ENCODE data around the gene ITPR2. TPM values are rescaled to one million over a fixed set of nuclear protein-coding genes. Genes with fewer than 3 reads are reported as not detected.

ITPR2 gene
- total and polyA plus RNA-seq, 2 of the 8 experiments (the other 6 are each of a cell fraction or from before 2014, with no cell fraction given), result 4.1 to 48.3 TPM

DNA sequence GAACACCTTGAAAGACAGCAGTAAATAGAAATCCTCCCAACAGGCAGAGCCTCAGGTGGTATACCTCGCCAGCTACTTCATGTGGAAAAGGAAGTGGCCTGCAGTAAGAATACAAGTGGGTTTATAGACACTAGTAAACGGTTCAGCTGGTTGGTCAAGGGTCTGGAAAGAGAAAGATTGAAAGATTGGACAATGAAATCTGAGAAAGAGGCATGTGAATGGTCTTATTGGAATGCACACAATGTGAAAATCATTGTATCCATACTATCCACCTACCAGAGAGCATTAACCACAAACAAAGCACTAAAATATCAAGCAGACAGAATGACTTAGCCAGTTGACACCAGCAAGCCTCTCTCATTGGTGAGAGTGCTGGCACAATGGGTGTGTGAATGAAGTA is 539.4 kb downstream of the ITPR2 start:
- H2BK5ac ChIP-seq (ENCODE audit: low read depth, low read length), result no peak overlapping the region
- H2BK120ac ChIP-seq (replicated peaks; ENCODE audit: low read depth, low read length), result no peak overlapping the region
- no peaks in the 10 kb centered on the region; a peak in 1 of 7 replicates for H3K27me3 ChIP-seq (replicated peaks in 1 of 4; ENCODE audit: control insufficient read depth in 3 of 4, extremely low read depth in 1 of 4, insufficient read depth in 3 of 4, low read length in 3 of 4)
- WGBS, 2 experiments (ENCODE audit: extremely low coverage in 1 of 2, insufficient coverage in 1 of 2, insufficient read length in 1 of 2, insufficient replicate concordance in 2 of 2, low coverage in 1 of 2, low lambda C conversion rate in 2 of 2, missing lambda C conversion rate in 1 of 2), result 83% methylated on average over 2 of the region's 2 CpGs; no CpG with 5 or more reads in 1 of the 2 experiments
- H3K14ac ChIP-seq (ENCODE audit: insufficient read length), result no peak overlapping the region
- H2AK5ac ChIP-seq (ENCODE audit: low read depth, low read length), result no peak overlapping the region
- no peaks in the 10 kb centered on the region for H3K36me3 ChIP-seq (ENCODE audit: control insufficient read depth in 2 of 4, insufficient read depth in 4 of 4, low read length in 3 of 4)
- H3K4me2 ChIP-seq (ENCODE audit: insufficient read depth in 1 of 2, low read depth in 2 of 2, low read length in 2 of 2), result no peak overlapping the region
- ChIA-PET POLR2A (ENCODE audit: partially characterized antibody) (interaction anchor here (0.6 kb wide), 1 partner anchor 253 kb away, joined by 3 read pairs; no protein-coding TSS in a partner anchor), CTCF (ENCODE audit: partially characterized antibody) (interaction anchor here (0.8 kb wide), 1 partner anchor 13 kb away, joined by 3 read pairs; no protein-coding TSS in a partner anchor)
- no peak overlapping the region for H4K91ac ChIP-seq (replicated peaks; ENCODE audit: insufficient read length, low read length)
- H4K20me1 ChIP-seq (replicated peaks in 1 of 2; ENCODE audit: control insufficient read depth in 1 of 2, insufficient read depth in 2 of 2, low read length in 2 of 2), result no peaks in the 10 kb centered on the region
- no peaks in the 10 kb centered on the region for H3K79me1 ChIP-seq (ENCODE audit: low read depth, low read length)
- no peak overlapping the region for H2BK12ac ChIP-seq (ENCODE audit: low read depth, low read length)
- H3K9ac ChIP-seq (replicated peaks in 1 of 4; ENCODE audit: extremely low read depth in 1 of 4, low read depth in 3 of 4, low read length in 3 of 4), result no peak overlapping the region
- H3K18ac ChIP-seq (ENCODE audit: extremely low read depth, low read length), result no peak overlapping the region
- no peak overlapping the region for H3K4ac ChIP-seq (replicated peaks; ENCODE audit: insufficient read length, low read depth, low read length)
- no peak overlapping the region for H3K27ac ChIP-seq (ENCODE audit: low read depth, low read length)
- no peak overlapping the region for H4K8ac ChIP-seq (ENCODE audit: extremely low read depth, insufficient read depth, low read length)
- H2BK15ac ChIP-seq (ENCODE audit: low read length), result no peak overlapping the region
- no peaks in the 10 kb centered on the region for H3K79me2 ChIP-seq (ENCODE audit: control insufficient read depth in 1 of 2, insufficient read depth in 2 of 2, low read length in 2 of 2)
- H4K5ac ChIP-seq (ENCODE audit: insufficient read length, low read depth, low read length), result no peak overlapping the region
- H3K4me3 ChIP-seq (ENCODE audit: extremely low read depth in 1 of 4, insufficient read depth in 2 of 4, low read depth in 3 of 4, low read length in 4 of 4), result no peak overlapping the region
- FAIRE-seq, result no peak
- no peaks in the 10 kb centered on the region for H3K4me1 ChIP-seq (replicated peaks in 1 of 4; ENCODE audit: control insufficient read depth in 3 of 4, insufficient read depth in 4 of 4, low read length in 3 of 4)
- no peaks in the 10 kb centered on the region for H3K23me2 ChIP-seq (ENCODE audit: low read depth, low read length)
- H3K23ac ChIP-seq (ENCODE audit: insufficient read length), result no peak overlapping the region
- H3K56ac ChIP-seq (replicated peaks; ENCODE audit: insufficient read length, low read depth, low read length), result no peak overlapping the region
- no peak overlapping the region for H2BK20ac ChIP-seq (ENCODE audit: low read length)
- H3K9me3 ChIP-seq (ENCODE audit: insufficient read depth in 2 of 2, low read depth in 1 of 2, low read length in 1 of 2), result no peaks in the 10 kb centered on the region
- no peak overlapping the region for H2AFZ ChIP-seq (ENCODE audit: low read length)
- no peak for DNase-seq (ENCODE audit: low read depth in 1 of 2, low spot score in 2 of 2)
- TF ChIP-seq KDM5A (IDR thresholded peaks at IDR 0.05; ENCODE audit: low read length), result no peak
- TF ChIP-seq CHD2 (IDR thresholded peaks at IDR 0.05; ENCODE audit: low read length), result no peak
- no peak for TF ChIP-seq FOSL1 (IDR thresholded peaks at IDR 0.05; ENCODE audit: insufficient read depth, low read depth, low read length)
- no peak for TF ChIP-seq KDM1A (IDR thresholded peaks at IDR 0.05; ENCODE audit: borderline replicate concordance, low read length)
- no peak for TF ChIP-seq POU5F1 (IDR thresholded peaks at IDR 0.05; ENCODE audit: low read depth, low read length)
- no peak for TF ChIP-seq TAF7 (optimal IDR thresholded peaks at IDR 0.05; ENCODE audit: borderline replicate concordance, low read depth, low read length)
- TF ChIP-seq POLR2AphosphoS5 (IDR thresholded peaks at IDR 0.05; ENCODE audit: low read depth, low read length), result no peak
- TF ChIP-seq RFX5 (IDR thresholded peaks at IDR 0.05; ENCODE audit: borderline replicate concordance, low read depth, low read length), result no peak
- no peak for TF ChIP-seq JUND (IDR thresholded peaks at IDR 0.05; ENCODE audit: low read length)
- no peak for TF ChIP-seq EZH2 (IDR thresholded peaks at IDR 0.05; ENCODE audit: low read depth, low read length, severe bottlenecking)
- no peak for TF ChIP-seq SP1 (IDR thresholded peaks at IDR 0.05; ENCODE audit: low read depth, low read length)
- TF ChIP-seq, protein P1, sequence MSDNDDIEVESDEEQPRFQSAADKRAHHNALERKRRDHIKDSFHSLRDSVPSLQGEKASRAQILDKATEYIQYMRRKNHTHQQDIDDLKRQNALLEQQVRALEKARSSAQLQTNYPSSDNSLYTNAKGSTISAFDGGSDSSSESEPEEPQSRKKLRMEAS (IDR thresholded peaks at IDR 0.05), result no peak
- TF ChIP-seq EGR1 (IDR thresholded peaks at IDR 0.05; ENCODE audit: borderline replicate concordance, low read depth, low read length), result no peak
- TF ChIP-seq, protein P2, sequence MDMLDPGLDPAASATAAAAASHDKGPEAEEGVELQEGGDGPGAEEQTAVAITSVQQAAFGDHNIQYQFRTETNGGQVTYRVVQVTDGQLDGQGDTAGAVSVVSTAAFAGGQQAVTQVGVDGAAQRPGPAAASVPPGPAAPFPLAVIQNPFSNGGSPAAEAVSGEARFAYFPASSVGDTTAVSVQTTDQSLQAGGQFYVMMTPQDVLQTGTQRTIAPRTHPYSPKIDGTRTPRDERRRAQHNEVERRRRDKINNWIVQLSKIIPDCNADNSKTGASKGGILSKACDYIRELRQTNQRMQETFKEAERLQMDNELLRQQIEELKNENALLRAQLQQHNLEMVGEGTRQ (IDR thresholded peaks at IDR 0.05; ENCODE audit: low read length), result no peak
